GM12892 (cell line): ENCODE measurements around the gene GIPC2.

ENCODE experiments used
- POLR2A ChIP-seq: IDR thresholded peaks from 2 replicates; pipeline ENCODE4 v1.6.1; 2011; ENCODE audit warnings: low read depth, low read length, control low read depth
- POLR2AphosphoS5 ChIP-seq: IDR thresholded peaks from 2 replicates; pipeline ENCODE4 v1.6.1; 2011; ENCODE audit warnings: low read depth, low read length, control low read depth

GRCh38 chr1:77996734-77997133 lies 49.0 kb upstream of the GIPC2 start:
- no peak for TF ChIP-seq POLR2AphosphoS5
- TF ChIP-seq POLR2A = no peak
